ENCODE measurements around the gene ARHGEF26.

The ARHGEF26 gene, protein sequence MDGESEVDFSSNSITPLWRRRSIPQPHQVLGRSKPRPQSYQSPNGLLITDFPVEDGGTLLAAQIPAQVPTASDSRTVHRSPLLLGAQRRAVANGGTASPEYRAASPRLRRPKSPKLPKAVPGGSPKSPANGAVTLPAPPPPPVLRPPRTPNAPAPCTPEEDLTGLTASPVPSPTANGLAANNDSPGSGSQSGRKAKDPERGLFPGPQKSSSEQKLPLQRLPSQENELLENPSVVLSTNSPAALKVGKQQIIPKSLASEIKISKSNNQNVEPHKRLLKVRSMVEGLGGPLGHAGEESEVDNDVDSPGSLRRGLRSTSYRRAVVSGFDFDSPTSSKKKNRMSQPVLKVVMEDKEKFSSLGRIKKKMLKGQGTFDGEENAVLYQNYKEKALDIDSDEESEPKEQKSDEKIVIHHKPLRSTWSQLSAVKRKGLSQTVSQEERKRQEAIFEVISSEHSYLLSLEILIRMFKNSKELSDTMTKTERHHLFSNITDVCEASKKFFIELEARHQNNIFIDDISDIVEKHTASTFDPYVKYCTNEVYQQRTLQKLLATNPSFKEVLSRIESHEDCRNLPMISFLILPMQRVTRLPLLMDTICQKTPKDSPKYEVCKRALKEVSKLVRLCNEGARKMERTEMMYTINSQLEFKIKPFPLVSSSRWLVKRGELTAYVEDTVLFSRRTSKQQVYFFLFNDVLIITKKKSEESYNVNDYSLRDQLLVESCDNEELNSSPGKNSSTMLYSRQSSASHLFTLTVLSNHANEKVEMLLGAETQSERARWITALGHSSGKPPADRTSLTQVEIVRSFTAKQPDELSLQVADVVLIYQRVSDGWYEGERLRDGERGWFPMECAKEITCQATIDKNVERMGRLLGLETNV

DNA sequence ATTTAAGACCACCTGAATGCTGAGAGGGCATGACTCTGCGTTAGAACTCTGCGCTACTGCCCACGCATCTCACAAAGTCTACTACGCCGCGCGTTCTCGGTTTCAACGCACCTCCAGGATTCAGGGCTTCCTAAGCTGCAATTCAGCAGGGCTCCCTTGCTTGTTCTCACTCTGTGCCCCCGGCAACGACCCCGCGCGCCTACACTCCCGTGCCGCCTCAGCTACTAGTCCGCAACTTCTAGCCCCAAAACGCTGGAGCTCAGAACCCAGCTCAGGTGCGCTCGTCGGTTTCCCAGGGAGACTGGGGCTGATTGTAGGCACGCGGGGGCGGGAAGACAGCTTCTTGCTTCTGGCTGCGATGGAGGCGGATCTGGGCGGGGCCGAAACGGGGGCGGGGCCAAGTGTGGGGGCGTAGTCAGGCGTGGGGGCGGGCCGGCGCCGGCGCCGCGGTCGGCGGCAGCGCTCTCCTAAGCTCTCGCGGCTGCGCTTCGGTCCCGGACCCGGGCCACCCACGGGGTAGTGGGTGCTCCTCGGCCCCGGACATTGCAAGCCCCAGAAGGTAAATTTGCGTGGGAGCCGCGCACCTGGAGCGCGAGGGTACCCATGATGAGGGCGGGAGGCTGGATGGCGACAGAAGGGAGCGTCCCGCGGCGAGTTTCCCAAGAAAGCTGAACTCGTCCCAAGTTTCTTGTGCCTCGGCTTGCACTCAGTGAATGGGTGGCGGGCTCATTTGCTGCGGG, at the start of gene ARHGEF26:
TSS of gene ARHGEF26 (plus strand) at position 430 of the 740 bp plus-strand sequence. CDS start 603 bp downstream, outside the sequence.
- DNase-seq (ENCODE audit: extremely low read depth, insufficient read length), result peak; percentile 79
- H3K27me3 ChIP-seq (replicated peaks; ENCODE audit: control insufficient read depth, insufficient read depth, low read length), result no peaks in the 10 kb centered on the region; the same call in 1 of the 2 replicates
- no peaks in the 10 kb centered on the region for H3K36me3 ChIP-seq (ENCODE audit: control insufficient read depth, insufficient read depth, low read length)
- TF ChIP-seq, protein P1, sequence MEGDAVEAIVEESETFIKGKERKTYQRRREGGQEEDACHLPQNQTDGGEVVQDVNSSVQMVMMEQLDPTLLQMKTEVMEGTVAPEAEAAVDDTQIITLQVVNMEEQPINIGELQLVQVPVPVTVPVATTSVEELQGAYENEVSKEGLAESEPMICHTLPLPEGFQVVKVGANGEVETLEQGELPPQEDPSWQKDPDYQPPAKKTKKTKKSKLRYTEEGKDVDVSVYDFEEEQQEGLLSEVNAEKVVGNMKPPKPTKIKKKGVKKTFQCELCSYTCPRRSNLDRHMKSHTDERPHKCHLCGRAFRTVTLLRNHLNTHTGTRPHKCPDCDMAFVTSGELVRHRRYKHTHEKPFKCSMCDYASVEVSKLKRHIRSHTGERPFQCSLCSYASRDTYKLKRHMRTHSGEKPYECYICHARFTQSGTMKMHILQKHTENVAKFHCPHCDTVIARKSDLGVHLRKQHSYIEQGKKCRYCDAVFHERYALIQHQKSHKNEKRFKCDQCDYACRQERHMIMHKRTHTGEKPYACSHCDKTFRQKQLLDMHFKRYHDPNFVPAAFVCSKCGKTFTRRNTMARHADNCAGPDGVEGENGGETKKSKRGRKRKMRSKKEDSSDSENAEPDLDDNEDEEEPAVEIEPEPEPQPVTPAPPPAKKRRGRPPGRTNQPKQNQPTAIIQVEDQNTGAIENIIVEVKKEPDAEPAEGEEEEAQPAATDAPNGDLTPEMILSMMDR (IDR thresholded peaks at IDR 0.05; ENCODE audit: insufficient read depth, low read length, poor library complexity, severe bottlenecking), result no peak
- peak within 1 kb of the TSS; percentile 57 for H3K4me3 ChIP-seq (replicated peaks; ENCODE audit: low read depth, low read length)

DNA sequence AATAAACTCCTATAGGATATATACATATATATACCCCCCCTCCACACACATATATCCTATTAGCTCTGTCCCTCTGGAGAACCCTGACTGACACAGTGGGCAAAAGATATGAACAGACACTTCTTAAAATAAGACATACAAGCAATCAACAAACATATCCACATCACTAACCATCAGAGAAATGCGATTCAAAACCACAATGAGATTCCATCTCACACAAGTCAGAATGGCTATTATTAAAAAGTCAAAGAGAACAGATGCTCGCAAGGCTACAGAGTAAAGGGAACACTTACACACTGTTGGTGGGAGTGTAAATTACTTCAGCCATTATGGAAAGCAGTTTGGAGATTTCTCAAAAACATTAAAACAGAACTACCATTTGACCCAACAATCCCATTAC, 46.2 kb upstream of the ARHGEF26 start:
- H3K4me3 ChIP-seq (replicated peaks; ENCODE audit: low read depth, low read length), result no peak overlapping the region
- H3K27me3 ChIP-seq (replicated peaks; ENCODE audit: control insufficient read depth, insufficient read depth, low read length), result no peaks in the 10 kb centered on the region
- TF ChIP-seq, protein P1 (IDR thresholded peaks at IDR 0.05; ENCODE audit: insufficient read depth, low read length, poor library complexity, severe bottlenecking), result no peak
- DNase-seq (ENCODE audit: extremely low read depth, insufficient read length), result no peak
- no peaks in the 10 kb centered on the region for H3K36me3 ChIP-seq (ENCODE audit: control insufficient read depth, insufficient read depth, low read length)

DNA sequence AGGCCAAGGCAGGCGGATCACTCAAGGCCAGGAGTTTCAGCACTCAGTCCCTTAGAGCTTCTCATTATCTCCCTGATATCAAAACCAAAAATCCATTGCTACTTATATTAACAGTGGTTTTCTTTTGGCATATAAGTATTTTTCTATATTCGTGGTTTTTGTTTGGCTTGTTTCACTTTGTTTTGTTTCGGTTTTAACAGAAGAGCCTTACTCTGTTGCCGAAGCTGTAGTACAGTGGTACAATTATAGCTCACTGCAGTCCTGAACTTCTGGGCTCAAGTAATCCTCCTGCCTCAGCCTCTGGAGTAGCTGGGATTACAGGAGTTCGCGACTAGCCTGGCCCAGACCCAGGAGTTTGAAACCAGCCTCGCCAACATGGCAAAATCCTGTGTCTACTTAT, 42.5 kb upstream of the ARHGEF26 start:
- Histone ChIP-seq H3K36me3 (ENCODE audit: control insufficient read depth, insufficient read depth, low read length) (no peaks in the 10 kb centered on the region), H3K27me3 (replicated peaks; ENCODE audit: control insufficient read depth, insufficient read depth, low read length) (no peaks in the 10 kb centered on the region), H3K4me3 (replicated peaks; ENCODE audit: low read depth, low read length) (no peak overlapping the region)
- TF ChIP-seq, protein P1 (IDR thresholded peaks at IDR 0.05; ENCODE audit: insufficient read depth, low read length, poor library complexity, severe bottlenecking), result no peak
- no peak for DNase-seq (ENCODE audit: extremely low read depth, insufficient read length)

DNA sequence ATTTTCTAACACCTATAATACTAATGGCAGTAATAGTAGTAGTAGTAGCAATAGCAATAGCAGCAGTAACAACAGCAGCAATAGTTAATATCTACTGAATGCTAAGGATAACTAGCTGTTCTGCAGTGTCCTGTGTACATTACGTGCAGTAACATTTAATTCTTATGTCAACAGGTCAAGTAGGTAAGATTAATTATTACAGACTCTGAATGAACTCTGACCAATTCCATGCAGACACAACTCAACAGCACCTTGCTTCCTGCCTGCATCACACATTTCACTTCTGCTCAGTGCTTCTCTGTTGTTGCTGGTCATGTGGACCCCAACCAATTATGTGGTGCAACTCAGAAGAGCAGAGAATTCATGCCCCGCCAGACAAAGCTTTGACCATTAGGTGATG, 39.9 kb upstream of the ARHGEF26 start:
- H3K27me3 ChIP-seq (replicated peaks; ENCODE audit: control insufficient read depth, insufficient read depth, low read length), result no peaks in the 10 kb centered on the region
- DNase-seq (ENCODE audit: extremely low read depth, insufficient read length), result no peak
- no peaks in the 10 kb centered on the region for H3K36me3 ChIP-seq (ENCODE audit: control insufficient read depth, insufficient read depth, low read length)
- TF ChIP-seq, protein P1 (IDR thresholded peaks at IDR 0.05; ENCODE audit: insufficient read depth, low read length, poor library complexity, severe bottlenecking), result no peak
- no peak overlapping the region for H3K4me3 ChIP-seq (replicated peaks; ENCODE audit: low read depth, low read length)

DNA sequence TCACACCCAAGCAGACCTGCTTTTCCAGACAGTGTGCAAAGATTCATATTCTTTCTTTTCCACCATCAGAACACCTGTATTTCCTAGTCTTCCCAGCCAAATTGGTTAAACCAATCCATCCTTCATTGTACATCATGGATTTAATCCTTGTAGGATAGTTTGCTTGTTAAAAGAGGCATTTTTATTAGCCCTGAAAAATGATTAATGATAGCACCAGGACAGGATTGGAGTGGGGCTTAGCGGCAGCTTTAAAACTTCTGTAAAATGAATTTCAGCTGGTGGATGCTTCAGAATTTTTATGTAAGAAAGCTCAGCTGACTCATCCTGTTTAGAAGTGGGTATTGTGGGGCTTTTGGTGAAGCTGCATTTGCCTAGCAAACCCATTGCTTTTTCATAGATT, 36.1 kb upstream of the ARHGEF26 start:
- TF ChIP-seq, protein P1 (IDR thresholded peaks at IDR 0.05; ENCODE audit: insufficient read depth, low read length, poor library complexity, severe bottlenecking), result no peak
- no peak overlapping the region for H3K4me3 ChIP-seq (replicated peaks; ENCODE audit: low read depth, low read length)
- H3K36me3 ChIP-seq (ENCODE audit: control insufficient read depth, insufficient read depth, low read length), result no peaks in the 10 kb centered on the region
- H3K27me3 ChIP-seq (replicated peaks; ENCODE audit: control insufficient read depth, insufficient read depth, low read length), result no peaks in the 10 kb centered on the region
- no peak for DNase-seq (ENCODE audit: extremely low read depth, insufficient read length)
